ENCODE measurements around the gene USF3. TPM values are rescaled to one million over a fixed set of nuclear protein-coding genes. Genes with fewer than 3 reads are reported as not detected.

USF3 gene
- total and polyA plus RNA-seq, 2 of the 8 experiments (the other 6 are each of a cell fraction or from before 2014, with no cell fraction given) = 9.6 to 18.5 TPM

GRCh38 chr3:113601240-113601639 is 95.2 kb downstream of the USF3 start:
- H2BK12ac ChIP-seq (ENCODE audit: low read depth, low read length) = no peak overlapping the region
- H2AFZ ChIP-seq (ENCODE audit: low read length) = no peak overlapping the region
- no peaks in the 10 kb centered on the region for H4K20me1 ChIP-seq (replicated peaks in 1 of 2; ENCODE audit: control insufficient read depth in 1 of 2, insufficient read depth in 2 of 2, low read length in 2 of 2)
- no peaks in the 10 kb centered on the region for H3K9me3 ChIP-seq (ENCODE audit: insufficient read depth in 2 of 2, low read depth in 1 of 2, low read length in 1 of 2)
- no peak overlapping the region for H3K4me3 ChIP-seq (ENCODE audit: extremely low read depth in 1 of 4, insufficient read depth in 2 of 4, low read depth in 3 of 4, low read length in 4 of 4)
- H3K79me2 ChIP-seq (ENCODE audit: control insufficient read depth in 1 of 2, insufficient read depth in 2 of 2, low read length in 2 of 2) = no peaks in the 10 kb centered on the region
- no peak overlapping the region for H3K23ac ChIP-seq (ENCODE audit: insufficient read length)
- H2AK5ac ChIP-seq (ENCODE audit: low read depth, low read length) = no peak overlapping the region
- no peak overlapping the region for H3K14ac ChIP-seq (ENCODE audit: insufficient read length)
- no peak overlapping the region for H4K5ac ChIP-seq (ENCODE audit: insufficient read length, low read depth, low read length)
- H3K4me1 ChIP-seq (replicated peaks in 1 of 4; ENCODE audit: control insufficient read depth in 3 of 4, insufficient read depth in 4 of 4, low read length in 3 of 4) = peaks cover under 1 to 4% (median under 1%) of the 10 kb centered on the region in 4 experiments; a peak in 4 of 7 replicates
- H3K36me3 ChIP-seq (ENCODE audit: control insufficient read depth in 2 of 4, insufficient read depth in 4 of 4, low read length in 3 of 4) = no peaks in the 10 kb centered on the region
- H3K56ac ChIP-seq (replicated peaks; ENCODE audit: insufficient read length, low read depth, low read length) = no peak overlapping the region
- CTCF ChIA-PET (ENCODE audit: partially characterized antibody) = interaction anchor here (1.4 to 1.9 kb wide), 2 partner anchors 12 to 27 kb away, joined by 3 to 5 read pairs; no protein-coding TSS in a partner anchor
- no peak overlapping the region for H3K18ac ChIP-seq (ENCODE audit: extremely low read depth, low read length)
- no peak overlapping the region for H3K9ac ChIP-seq (replicated peaks in 1 of 4; ENCODE audit: extremely low read depth in 1 of 4, low read depth in 3 of 4, low read length in 3 of 4)
- no peaks in the 10 kb centered on the region for H3K27me3 ChIP-seq (replicated peaks in 1 of 4; ENCODE audit: control insufficient read depth in 3 of 4, extremely low read depth in 1 of 4, insufficient read depth in 3 of 4, low read length in 3 of 4)
- no peak overlapping the region for H2BK120ac ChIP-seq (replicated peaks; ENCODE audit: low read depth, low read length)
- no peak overlapping the region for H2BK15ac ChIP-seq (ENCODE audit: low read length)
- no peak for FAIRE-seq
- H2BK5ac ChIP-seq (ENCODE audit: low read depth, low read length) = no peak overlapping the region
- no peak for TF ChIP-seq CBX5 (IDR thresholded peaks at IDR 0.05; ENCODE audit: low read depth, low read length)
- no peak for TF ChIP-seq JUN (IDR thresholded peaks at IDR 0.05; ENCODE audit: low read depth, low read length)
- no peak for TF ChIP-seq PHF8 (conservative IDR thresholded peaks at IDR 0.05; ENCODE audit: low read depth, low read length)
- TF ChIP-seq KDM5A (IDR thresholded peaks at IDR 0.05; ENCODE audit: low read length) = no peak
- TF ChIP-seq POLR2A (IDR thresholded peaks at IDR 0.05; ENCODE audit: control extremely low read depth in 1 of 2, low read depth in 2 of 2, low read length in 2 of 2) = no peak
- no peak for TF ChIP-seq BCL11A (IDR thresholded peaks at IDR 0.05; ENCODE audit: low read depth in 2 of 2, low read length in 2 of 2)
- no peak for TF ChIP-seq HDAC2 (IDR thresholded peaks at IDR 0.05; ENCODE audit: borderline replicate concordance in 1 of 2, low read depth in 2 of 2, low read length in 2 of 2)
- no peak for TF ChIP-seq KDM1A (IDR thresholded peaks at IDR 0.05; ENCODE audit: borderline replicate concordance, low read length)
- TF ChIP-seq EZH2 (IDR thresholded peaks at IDR 0.05; ENCODE audit: low read depth, low read length, severe bottlenecking) = no peak
- no peak for TF ChIP-seq JUND (IDR thresholded peaks at IDR 0.05; ENCODE audit: low read length)
- TF ChIP-seq CHD1 (IDR thresholded peaks at IDR 0.05; ENCODE audit: low read depth, low read length) = no peak
- TF ChIP-seq MAX (IDR thresholded peaks at IDR 0.05) = no peak
- no peak for TF ChIP-seq TAF1 (IDR thresholded peaks at IDR 0.05; ENCODE audit: low read depth, low read length)
- TF ChIP-seq SAP30 (IDR thresholded peaks at IDR 0.05; ENCODE audit: insufficient read depth, insufficient replicate concordance, low read length) = no peak
- no peak for TF ChIP-seq RXRA (IDR thresholded peaks at IDR 0.05; ENCODE audit: insufficient read depth, low read depth, low read length)
- H4K91ac ChIP-seq (replicated peaks; ENCODE audit: insufficient read length, low read length) = no peak overlapping the region
- POLR2A ChIA-PET (ENCODE audit: partially characterized antibody) = no interaction called here
- H3K4ac ChIP-seq (replicated peaks; ENCODE audit: insufficient read length, low read depth, low read length) = no peak overlapping the region
- H4K8ac ChIP-seq (ENCODE audit: extremely low read depth, insufficient read depth, low read length) = no peak overlapping the region
- DNase-seq (ENCODE audit: low read depth in 1 of 2, low spot score in 2 of 2) = no peak
- H3K79me1 ChIP-seq (ENCODE audit: low read depth, low read length) = no peaks in the 10 kb centered on the region
- no peaks in the 10 kb centered on the region for H3K23me2 ChIP-seq (ENCODE audit: low read depth, low read length)
- no peak overlapping the region for H2BK20ac ChIP-seq (ENCODE audit: low read length)
- no peak overlapping the region for H3K27ac ChIP-seq (ENCODE audit: low read depth, low read length)
- no peak overlapping the region for H3K4me2 ChIP-seq (ENCODE audit: insufficient read depth in 1 of 2, low read depth in 2 of 2, low read length in 2 of 2)
- 79% methylated on average over 2 of the region's 2 CpGs; no CpG with 5 or more reads in 1 of the 2 experiments for WGBS, 2 experiments (ENCODE audit: extremely low coverage in 1 of 2, insufficient coverage in 1 of 2, insufficient read length in 1 of 2, insufficient replicate concordance in 2 of 2, low coverage in 1 of 2, low lambda C conversion rate in 2 of 2, missing lambda C conversion rate in 1 of 2)

Data from H1 (cell line).